GM13976 (cell line): ENCODE data around the gene TOP3A.
A peak's percentile ranks its signal among the peaks of the same experiment; 100 is the strongest.

Experiments used
- DNase-seq: peaks from one replicate; pipeline ENCODE4 v3.0.0; 2012; ENCODE audit warnings: low spot score
- CTCF ChIP-seq: IDR thresholded peaks from 2 replicates; pipeline ENCODE4 v1.5.1; 2012; ENCODE audit warnings: borderline replicate concordance, mild to moderate bottlenecking; ENCODE audit not compliant: insufficient read depth; ENCODE audit errors: extremely low read depth, missing control alignments, control extremely low read depth
- in situ Hi-C: fragments of 300-500 bp; cut with MboI; formaldehyde crosslinking; loops from one replicate; pipeline ENCODE4 v1.12.0; 2022; ENCODE audit warnings: low sequenced_read_pairs, mixed read lengths, inconsistent platforms; ENCODE audit not compliant: unreplicated experiment

Gene TOP3A

GRCh38 chr17:18314731-18315561 is at the start of gene TOP3A, which contains the start of gene SMCR8:
Gene TOP3A, minus strand, starts transcription at chr17:18314994. Its CDS starts 216 bp downstream, at chr17:18314778.
Gene SMCR8, plus strand, starts transcription at chr17:18315293. Its CDS starts 497 bp downstream, at chr17:18315790.
- in situ Hi-C loops = no loop called here
- TF ChIP-seq CTCF = no peak
- peak; percentile 93 for DNase-seq

- TF ChIP-seq CTCF = no peak
- in situ Hi-C loops = no loop called here
These were observed 49.4 kb upstream of the TOP3A start for GRCh38 chr17:18364166-18364565.

GRCh38 chr17:18363101-18364049 is 48.6 kb upstream of the TOP3A start, which contains the start of gene SHMT1:
Gene SHMT1, minus strand, starts transcription at chr17:18363550. Its CDS starts 7,569 bp downstream, at chr17:18355981.
- DNase-seq = peak; percentile 99
- in situ Hi-C loops = no loop called here
- TF ChIP-seq CTCF = no peak

More at GRCh38 chr17:18364166-18364565, 49.4 kb upstream of the TOP3A start:
- no peak for DNase-seq

GRCh38 chr17:18362698-18363100 is 47.9 kb upstream of the TOP3A start:
- peak; percentile 54 for DNase-seq
- in situ Hi-C loops = no loop called here

GRCh38 chr17:18361837-18362697 is 47.3 kb upstream of the TOP3A start:
- TF ChIP-seq CTCF = no peak
- DNase-seq = no peak
- in situ Hi-C loops = no loop called here

More at GRCh38 chr17:18362698-18363100, 47.9 kb upstream of the TOP3A start:
- no peak for TF ChIP-seq CTCF
